SH-SY5Y (cell line): ENCODE data around the gene HOXD9.

Experiments used
- GATA2 ChIP-seq: IDR thresholded peaks from 2 replicates; pipeline ENCODE4 v1.6.1; 2011; ENCODE audit warnings: mild to moderate bottlenecking, low read depth, low read length
- GATA3 ChIP-seq: IDR thresholded peaks from 2 replicates; pipeline ENCODE4 v1.6.1; 2011; ENCODE audit warnings: low read depth, mild to moderate bottlenecking, low read length, moderate library complexity

DNA sequence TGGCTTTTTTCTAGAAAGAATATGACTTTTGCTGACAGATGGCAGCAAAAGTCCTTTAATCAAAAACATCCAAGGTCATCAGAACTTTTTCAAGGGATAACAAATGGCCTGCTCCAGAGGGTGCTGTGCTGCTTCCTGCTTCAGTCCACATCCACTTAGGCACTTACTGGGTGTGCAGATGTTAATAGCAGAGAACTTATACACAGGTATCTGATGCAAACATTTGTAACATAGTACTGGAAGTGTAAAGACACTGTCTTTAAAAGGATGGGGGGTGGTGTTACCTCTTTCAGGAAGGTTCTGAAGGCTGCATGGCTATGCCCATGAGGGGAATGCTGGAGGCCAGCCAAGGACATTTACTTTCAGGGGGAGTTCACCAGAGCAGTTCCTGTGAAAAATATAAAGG, 12.5 kb downstream of the HOXD9 start:
- TF ChIP-seq GATA2 (no peak), GATA3 (no peak)
